T-helper 1 cell (primary cell): ENCODE data around the gene SLC25A31.

Source experiments
- DNase-seq, 5 donors: peaks; one replicate each; pipeline ENCODE4 v3.0.0-alpha.2; 2012 to 2020
- total RNA-seq, 4 donors: gene quantifications; one replicate each; lab custom pipeline; 2026; lab: John Stamatoyannopoulos, UW

SLC25A31 gene
- total RNA-seq, result 0 reads per million in 4 donors

- no peak for DNase-seq
Observed at GRCh38 chr4:127730142-127730913, at the start of gene SLC25A31. Gene SLC25A31 (plus strand): TSS chr4:127730400. CDS start chr4:127730546, 146 bp downstream.

- DNase-seq, result no peak
Observed at GRCh38 chr4:127685292-127685691, 44.9 kb upstream of the SLC25A31 start.

- DNase-seq, result no peak
Observed at GRCh38 chr4:127686658-127687057, 43.5 kb upstream of the SLC25A31 start.

- no peak for DNase-seq
Observed at GRCh38 chr4:127687580-127687979, 42.6 kb upstream of the SLC25A31 start.

- no peak for DNase-seq
Observed at GRCh38 chr4:127698789-127699200, 31.4 kb upstream of the SLC25A31 start.

- no peak for DNase-seq
Observed at GRCh38 chr4:127708985-127709384, 21.2 kb upstream of the SLC25A31 start.

GRCh38 chr4:127709456-127709855, 20.7 kb upstream of the SLC25A31 start:
- DNase-seq, result no peak

- DNase-seq, result no peak
Observed at GRCh38 chr4:127731406-127731805, 1.2 kb downstream of the SLC25A31 start.

GRCh38 chr4:127732623-127733328, 2.6 kb downstream of the SLC25A31 start:
- DNase-seq, result no peak

GRCh38 chr4:127734976-127735375, 4.8 kb downstream of the SLC25A31 start:
- no peak for DNase-seq

GRCh38 chr4:127737295-127737694, 7.1 kb downstream of the SLC25A31 start:
- no peak for DNase-seq

- DNase-seq, result no peak
Observed at GRCh38 chr4:127741247-127741646, 11.0 kb downstream of the SLC25A31 start.

GRCh38 chr4:127747883-127748282, 17.7 kb downstream of the SLC25A31 start:
- DNase-seq, result no peak

- DNase-seq, result no peak
Observed at GRCh38 chr4:127748957-127749356, 18.8 kb downstream of the SLC25A31 start.

- no peak for DNase-seq
Observed at GRCh38 chr4:127756906-127757305, 26.7 kb downstream of the SLC25A31 start.

- no peak for DNase-seq
Observed at GRCh38 chr4:127759228-127759820, 29.1 kb downstream of the SLC25A31 start.

GRCh38 chr4:127759893-127760292, 29.7 kb downstream of the SLC25A31 start:
- DNase-seq, result no peak

GRCh38 chr4:127771535-127772275, 41.5 kb downstream of the SLC25A31 start:
- DNase-seq, result no peak

GRCh38 chr4:127772769-127773671, 42.8 kb downstream of the SLC25A31 start:
- no peak for DNase-seq

- DNase-seq, result no peak
Observed at GRCh38 chr4:127775843-127776242, 45.6 kb downstream of the SLC25A31 start.

GRCh38 chr4:127776620-127777019, 46.4 kb downstream of the SLC25A31 start:
- no peak for DNase-seq

GRCh38 chr4:127777487-127777886, 47.3 kb downstream of the SLC25A31 start:
- no peak for DNase-seq
